DOHH2 (cell line): ENCODE measurements around the gene NOXA1.

Experiments used
- H3F3A ChIP-seq: fragments of 200-600 bp; sonication (generic), shearing (Covaris generic); 2 replicates; pipeline ENCODE4 v1.6.0; 2016; ENCODE audit warnings: antibody characterized with exemption, mild to moderate bottlenecking; ENCODE audit not compliant: control insufficient read depth, insufficient read depth
- H3K27ac ChIP-seq: fragments of 200-600 bp; sonication (generic); 2 replicates; pipeline ENCODE4 v1.5.1; 2014; ENCODE audit warnings: low read depth, mild to moderate bottlenecking, low read length, moderate library complexity
- H3K27me3 ChIP-seq: fragments of 200-600 bp; sonication (generic); 2 replicates; pipeline ENCODE4 v1.6.1; 2014; ENCODE audit warnings: mild to moderate bottlenecking, low read length, mixed read lengths; ENCODE audit not compliant: control insufficient read depth
- H3K36me3 ChIP-seq: fragments of 200-600 bp; sonication (generic); 2 replicates; pipeline ENCODE4 v1.6.1; 2014; ENCODE audit warnings: mild to moderate bottlenecking, low read length, moderate library complexity, mixed read lengths; ENCODE audit not compliant: control insufficient read depth
- H3K4me1 ChIP-seq: fragments of 200-600 bp; sonication (generic); 2 replicates; pipeline ENCODE4 v1.6.1; 2014; ENCODE audit warnings: mild to moderate bottlenecking, low read length, mixed read lengths; ENCODE audit not compliant: control insufficient read depth
- H3K4me2 ChIP-seq: fragments of 200-600 bp; sonication (generic); 2 replicates; pipeline ENCODE4 v1.6.0; 2014; ENCODE audit warnings: mild to moderate bottlenecking, low read length, moderate library complexity
- H3K4me3 ChIP-seq: fragments of 200-600 bp; sonication (generic); 2 replicates; pipeline ENCODE4 v1.5.1; 2014; ENCODE audit warnings: mild to moderate bottlenecking, low read length, mixed read lengths
- H3K79me2 ChIP-seq: fragments of 200-600 bp; sonication (generic); 2 replicates; pipeline ENCODE4 v1.6.1; 2014; ENCODE audit warnings: mild to moderate bottlenecking, low read length, mixed read lengths; ENCODE audit not compliant: control insufficient read depth
- H3K9me2 ChIP-seq: fragments of 200-600 bp; sonication (generic); replicated peaks from 2 replicates; pipeline ENCODE4 v1.6.1; 2014; ENCODE audit warnings: mild to moderate bottlenecking, low read length, mixed read lengths; ENCODE audit not compliant: control insufficient read depth
- H3K9me3 ChIP-seq: fragments of 200-600 bp; sonication (generic); 2 replicates; pipeline ENCODE4 v1.6.1; 2014; ENCODE audit warnings: antibody characterized with exemption, low read length, mixed read lengths; ENCODE audit not compliant: control insufficient read depth, insufficient read depth
- H4K20me1 ChIP-seq: fragments of 200-600 bp; sonication (generic); 2 replicates; pipeline ENCODE4 v1.6.0; 2014; ENCODE audit warnings: low read depth, mild to moderate bottlenecking, antibody characterized with exemption, low read length, moderate library complexity; ENCODE audit not compliant: control insufficient read depth, insufficient read depth
- EZH2phosphoT487 ChIP-seq: fragments of 200-600 bp; sonication (generic); IDR thresholded peaks from 2 replicates; pipeline ENCODE4 v1.6.1; 2017; ENCODE audit warnings: borderline replicate concordance, mild to moderate bottlenecking, antibody characterized with exemption, low read length, moderate library complexity, mixed read lengths
- TF ChIP-seq, protein P1 (sequence below): fragments of 200-600 bp; sonication (generic); IDR thresholded peaks from one replicate; pipeline ENCODE4 v1.5.1; 2014; ENCODE audit warnings: antibody characterized with exemption, mild to moderate bottlenecking, low read depth, low read length; ENCODE audit not compliant: poor library complexity, severe bottlenecking

The NOXA1 gene

DNA sequence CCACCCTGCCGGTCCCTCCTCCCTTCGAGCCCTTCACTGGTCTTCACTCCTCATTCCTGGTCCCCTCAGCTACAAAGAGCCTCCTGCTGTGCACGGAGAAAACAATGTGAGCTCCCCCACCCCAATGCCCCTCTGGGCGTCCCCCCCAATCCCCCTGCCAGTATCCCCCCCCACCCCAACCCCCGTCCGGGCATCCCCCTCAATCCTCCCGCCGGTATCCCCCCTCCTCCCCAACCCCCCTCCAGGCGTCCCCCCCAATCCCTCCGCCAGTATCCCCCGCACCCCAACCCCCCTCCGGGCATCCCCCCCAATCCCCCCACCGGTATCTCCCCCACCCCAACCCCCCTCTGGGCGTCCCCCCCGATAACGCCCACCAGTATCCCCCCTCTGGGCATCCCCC, 43.0 kb upstream of the NOXA1 start:
- Histone ChIP-seq H3K27ac (no peak overlapping the region), H3K4me3 (no peak overlapping the region), H3K4me1 (no peaks in the 10 kb centered on the region), H3K9me2 (no peaks in the 10 kb centered on the region), H4K20me1 (no peaks in the 10 kb centered on the region), H3K36me3 (no peaks in the 10 kb centered on the region), H3F3A (no peaks in the 10 kb centered on the region), H3K79me2 (no peaks in the 10 kb centered on the region), H3K27me3 (no peaks in the 10 kb centered on the region), H3K4me2 (no peak overlapping the region), H3K9me3 (no peaks in the 10 kb centered on the region)
- no peak for TF ChIP-seq EZH2phosphoT487
- TF ChIP-seq, protein P1, sequence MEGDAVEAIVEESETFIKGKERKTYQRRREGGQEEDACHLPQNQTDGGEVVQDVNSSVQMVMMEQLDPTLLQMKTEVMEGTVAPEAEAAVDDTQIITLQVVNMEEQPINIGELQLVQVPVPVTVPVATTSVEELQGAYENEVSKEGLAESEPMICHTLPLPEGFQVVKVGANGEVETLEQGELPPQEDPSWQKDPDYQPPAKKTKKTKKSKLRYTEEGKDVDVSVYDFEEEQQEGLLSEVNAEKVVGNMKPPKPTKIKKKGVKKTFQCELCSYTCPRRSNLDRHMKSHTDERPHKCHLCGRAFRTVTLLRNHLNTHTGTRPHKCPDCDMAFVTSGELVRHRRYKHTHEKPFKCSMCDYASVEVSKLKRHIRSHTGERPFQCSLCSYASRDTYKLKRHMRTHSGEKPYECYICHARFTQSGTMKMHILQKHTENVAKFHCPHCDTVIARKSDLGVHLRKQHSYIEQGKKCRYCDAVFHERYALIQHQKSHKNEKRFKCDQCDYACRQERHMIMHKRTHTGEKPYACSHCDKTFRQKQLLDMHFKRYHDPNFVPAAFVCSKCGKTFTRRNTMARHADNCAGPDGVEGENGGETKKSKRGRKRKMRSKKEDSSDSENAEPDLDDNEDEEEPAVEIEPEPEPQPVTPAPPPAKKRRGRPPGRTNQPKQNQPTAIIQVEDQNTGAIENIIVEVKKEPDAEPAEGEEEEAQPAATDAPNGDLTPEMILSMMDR, result no peak

DNA sequence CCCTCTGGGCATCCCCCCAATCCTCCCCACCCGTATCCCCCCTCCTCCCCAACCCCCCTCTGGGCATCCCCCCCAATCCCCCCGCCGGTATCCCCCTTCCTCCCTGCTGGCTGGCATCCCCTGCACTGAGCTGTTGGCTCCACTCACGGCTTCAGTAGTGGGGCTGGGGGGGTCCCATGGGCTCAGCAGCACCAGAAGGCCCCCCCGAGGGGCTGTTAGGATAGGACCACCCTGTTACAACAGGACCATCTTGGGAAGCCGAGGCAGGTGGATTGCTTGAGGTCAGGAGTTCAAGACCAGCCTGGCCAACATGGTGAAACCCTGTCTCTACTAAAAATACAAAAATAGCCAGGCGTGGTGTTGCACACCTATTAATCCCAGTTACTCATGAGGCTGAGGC, 42.6 kb upstream of the NOXA1 start:
- no peak for TF ChIP-seq EZH2phosphoT487
- TF ChIP-seq, protein P1, result no peak
- Histone ChIP-seq H3K9me3 (no peaks in the 10 kb centered on the region), H3K79me2 (no peaks in the 10 kb centered on the region), H3K4me3 (no peak overlapping the region), H3K27me3 (no peaks in the 10 kb centered on the region), H4K20me1 (no peaks in the 10 kb centered on the region), H3K27ac (no peak overlapping the region), H3K4me1 (no peaks in the 10 kb centered on the region), H3K4me2 (no peak overlapping the region), H3K9me2 (no peaks in the 10 kb centered on the region), H3K36me3 (no peaks in the 10 kb centered on the region), H3F3A (no peaks in the 10 kb centered on the region)

DNA sequence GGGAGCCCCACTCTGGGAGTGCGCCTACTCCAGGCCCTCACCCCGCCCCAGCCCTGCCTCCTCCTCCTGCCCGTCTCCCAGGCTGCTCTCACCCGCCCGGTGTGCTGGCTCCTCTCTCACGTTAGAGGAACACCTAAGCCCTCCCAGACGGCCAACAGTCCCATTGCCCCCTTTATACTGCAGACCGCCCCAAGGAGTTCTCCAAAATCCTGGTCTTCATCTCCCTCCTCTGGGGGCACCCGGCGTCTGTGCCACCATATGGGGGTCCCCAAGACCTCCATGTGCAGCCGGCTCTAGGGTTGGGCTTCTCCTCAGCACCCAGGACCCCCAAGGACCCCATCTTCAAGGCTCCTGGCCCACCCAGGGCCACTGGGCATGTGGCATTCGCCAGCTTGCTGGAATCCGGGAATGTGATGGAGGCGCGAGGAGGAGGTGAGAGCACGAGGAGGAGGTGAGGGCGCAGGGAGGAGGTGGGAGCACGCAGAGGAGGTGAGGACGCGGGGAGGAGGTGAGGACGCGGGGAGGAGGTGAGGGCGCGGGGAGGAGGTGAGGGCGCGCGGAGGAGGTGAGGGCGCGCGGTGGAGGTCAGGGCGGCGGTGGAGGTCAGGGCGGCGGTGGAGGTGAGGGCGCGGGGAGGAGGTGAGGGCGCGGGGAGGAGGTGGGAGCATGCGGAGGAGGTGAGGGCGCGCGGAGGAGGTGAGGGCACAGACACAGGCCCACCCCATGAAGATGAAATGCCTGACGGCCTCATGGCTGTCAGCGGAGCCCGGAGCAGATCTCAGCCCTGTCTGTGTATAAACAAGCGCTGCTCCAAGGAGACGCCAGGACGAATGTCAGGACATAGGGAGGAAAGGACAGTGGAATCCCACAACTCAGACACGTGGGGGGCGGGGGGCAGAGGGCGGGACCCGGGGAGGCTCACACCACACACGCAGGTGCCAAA, 41.4 kb upstream of the NOXA1 start:
- no peak for TF ChIP-seq EZH2phosphoT487
- TF ChIP-seq, protein P1, result no peak
- H3K9me3 ChIP-seq, result no peaks in the 10 kb centered on the region
- no peak overlapping the region for H3K27ac ChIP-seq
- H3K4me2 ChIP-seq, result no peak overlapping the region
- H3K79me2 ChIP-seq, result no peaks in the 10 kb centered on the region
- H3K27me3 ChIP-seq, result no peaks in the 10 kb centered on the region
- H3K4me3 ChIP-seq, result no peak overlapping the region
- no peaks in the 10 kb centered on the region for H3K9me2 ChIP-seq
- H3K36me3 ChIP-seq, result no peaks in the 10 kb centered on the region
- H4K20me1 ChIP-seq, result no peaks in the 10 kb centered on the region
- H3K4me1 ChIP-seq, result no peaks in the 10 kb centered on the region
- no peaks in the 10 kb centered on the region for H3F3A ChIP-seq
